Prostate gland (tissue), 2 donors: ENCODE measurements around the gene THAP11.
A peak's percentile ranks its signal among the peaks of the same experiment; 100 is the strongest.

Experiments
- CTCF ChIP-seq, 4 experiments: fragments of 200-600 bp in 2 of 4; fragments of 450-650 bp in 2 of 4; sonication (generic) in 2 of 4; IDR thresholded peaks; 1 replicate in 3 of 4; 2 replicates in 1 of 4; pipeline ENCODE4 v1.5.1; 2016 to 2019; ENCODE audit warnings: antibody characterized with exemption in 4 of 4, mild to moderate bottlenecking in 2 of 4, moderate library complexity in 2 of 4
- POLR2A ChIP-seq: fragments of 450-650 bp; IDR thresholded peaks from one replicate; pipeline ENCODE4 v1.6.1; 2016; ENCODE audit warnings: antibody characterized with exemption, mild to moderate bottlenecking
- POLR2AphosphoS5 ChIP-seq: sonication (generic); formaldehyde crosslinking; IDR thresholded peaks from one replicate; pipeline ENCODE4 v1.6.1; 2017; ENCODE audit warnings: antibody characterized with exemption

- TF ChIP-seq POLR2A (peak; percentile 89), CTCF (IDR thresholded peaks at IDR 0.05) (peak in 1 of 4 experiments; percentile 19), POLR2AphosphoS5 (peak; percentile 94)
Measured at GRCh38 chr16:67806428-67807147, 35.5 kb upstream of the THAP11 start, which contains the start of the genes RANBP10 and TSNAXIP1.
